ENCODE data around the gene NEURL1. TPM values are rescaled to one million over a fixed set of nuclear protein-coding genes. Genes with fewer than 3 reads are reported as not detected.

The NEURL1 gene
- total RNA-seq, 4 donors from 2014 or later = 67.6 to 147 (median 110) TPM

DNA sequence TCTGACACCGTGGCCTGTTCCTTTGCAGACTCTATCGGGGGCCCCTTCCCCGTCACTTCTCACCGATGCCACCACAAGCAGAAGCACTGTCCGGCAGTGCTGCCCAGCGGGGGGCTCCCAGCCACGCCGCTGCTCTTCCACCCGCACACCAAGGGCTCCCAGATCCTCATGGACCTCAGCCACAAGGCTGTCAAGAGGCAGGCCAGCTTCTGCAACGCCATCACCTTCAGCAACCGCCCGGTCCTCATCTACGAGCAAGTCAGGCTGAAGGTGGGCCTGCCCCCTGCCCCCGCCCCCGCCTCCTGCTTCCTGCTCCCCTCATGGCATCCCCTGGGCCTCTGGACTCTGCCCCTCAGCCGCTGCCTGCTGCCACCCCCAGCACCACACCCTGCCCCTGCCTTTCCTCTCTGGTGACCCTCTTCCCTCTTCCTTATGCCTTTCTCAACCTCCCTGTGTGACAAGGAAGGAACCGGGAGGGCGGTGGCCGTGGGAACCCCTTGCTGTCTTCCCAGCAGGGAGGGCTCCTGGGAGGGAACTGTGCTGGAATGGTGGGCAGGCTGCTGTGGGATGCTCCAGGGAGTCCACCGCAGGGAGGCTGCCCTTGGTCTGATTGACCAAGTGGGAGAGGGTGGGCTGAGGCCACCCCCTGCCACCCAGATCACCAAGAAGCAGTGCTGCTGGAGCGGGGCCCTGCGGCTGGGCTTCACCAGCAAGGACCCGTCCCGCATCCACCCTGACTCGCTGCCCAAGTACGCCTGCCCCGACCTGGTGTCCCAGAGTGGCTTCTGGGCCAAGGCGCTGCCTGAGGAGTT lies 77.5 kb downstream of the NEURL1 start:
- intact Hi-C loops (cut with DNase I; ENCODE audit: low total_unique reads) = no loop called here
- Histone ChIP-seq H3K4me1 (peaks cover 0 to 3% of the 10 kb centered on the region in 2 donors), H3K36me3 (peaks cover 0 to 16% of the 10 kb centered on the region in 2 donors), H3K4me3 (no peak overlapping the region), H3K9me3 (no peaks in the 10 kb centered on the region), H3K27me3 (no peaks in the 10 kb centered on the region), H3K27ac (no peak overlapping the region)
- in situ Hi-C loops (cut with MboI; ENCODE audit: low sequenced_read_pairs in 4 of 4) = no loop called here
- ATAC-seq (no peak), DNase-seq (no peak)
- no peak for TF ChIP-seq POLR2A (IDR thresholded peaks at IDR 0.05)

DNA sequence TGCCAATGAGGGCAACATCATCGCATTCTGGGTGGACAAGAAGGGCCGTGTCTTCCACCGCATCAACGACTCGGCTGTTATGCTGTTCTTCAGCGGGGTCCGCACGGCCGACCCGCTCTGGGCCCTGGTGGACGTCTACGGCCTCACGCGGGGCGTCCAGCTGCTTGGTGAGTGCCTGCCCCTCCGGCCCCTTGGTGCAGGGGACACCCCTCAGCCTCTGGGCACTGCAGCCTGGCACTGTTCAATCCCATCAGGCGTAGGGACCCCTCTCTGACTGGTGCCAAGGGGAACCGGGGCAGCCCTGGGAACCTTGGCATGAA lies 78.1 kb downstream of the NEURL1 start:
- Histone ChIP-seq H3K27ac (no peak overlapping the region), H3K4me1 (peaks cover 0 to 3% of the 10 kb centered on the region in 2 donors), H3K36me3 (peaks cover 0 to 16% of the 10 kb centered on the region in 2 donors), H3K27me3 (no peaks in the 10 kb centered on the region), H3K9me3 (no peaks in the 10 kb centered on the region), H3K4me3 (no peak overlapping the region)
- ATAC-seq (no peak), DNase-seq (no peak)
- intact Hi-C loops (cut with DNase I; ENCODE audit: low total_unique reads) (no loop called here), in situ Hi-C loops (cut with MboI; ENCODE audit: low sequenced_read_pairs in 4 of 4) (no loop called here)
- TF ChIP-seq, protein P1, sequence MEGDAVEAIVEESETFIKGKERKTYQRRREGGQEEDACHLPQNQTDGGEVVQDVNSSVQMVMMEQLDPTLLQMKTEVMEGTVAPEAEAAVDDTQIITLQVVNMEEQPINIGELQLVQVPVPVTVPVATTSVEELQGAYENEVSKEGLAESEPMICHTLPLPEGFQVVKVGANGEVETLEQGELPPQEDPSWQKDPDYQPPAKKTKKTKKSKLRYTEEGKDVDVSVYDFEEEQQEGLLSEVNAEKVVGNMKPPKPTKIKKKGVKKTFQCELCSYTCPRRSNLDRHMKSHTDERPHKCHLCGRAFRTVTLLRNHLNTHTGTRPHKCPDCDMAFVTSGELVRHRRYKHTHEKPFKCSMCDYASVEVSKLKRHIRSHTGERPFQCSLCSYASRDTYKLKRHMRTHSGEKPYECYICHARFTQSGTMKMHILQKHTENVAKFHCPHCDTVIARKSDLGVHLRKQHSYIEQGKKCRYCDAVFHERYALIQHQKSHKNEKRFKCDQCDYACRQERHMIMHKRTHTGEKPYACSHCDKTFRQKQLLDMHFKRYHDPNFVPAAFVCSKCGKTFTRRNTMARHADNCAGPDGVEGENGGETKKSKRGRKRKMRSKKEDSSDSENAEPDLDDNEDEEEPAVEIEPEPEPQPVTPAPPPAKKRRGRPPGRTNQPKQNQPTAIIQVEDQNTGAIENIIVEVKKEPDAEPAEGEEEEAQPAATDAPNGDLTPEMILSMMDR (IDR thresholded peaks at IDR 0.05 in 4 of 5, conservative IDR thresholded peaks at IDR 0.05 in 1 of 5) = no peak
- no peak for TF ChIP-seq POLR2A (IDR thresholded peaks at IDR 0.05)

DNA sequence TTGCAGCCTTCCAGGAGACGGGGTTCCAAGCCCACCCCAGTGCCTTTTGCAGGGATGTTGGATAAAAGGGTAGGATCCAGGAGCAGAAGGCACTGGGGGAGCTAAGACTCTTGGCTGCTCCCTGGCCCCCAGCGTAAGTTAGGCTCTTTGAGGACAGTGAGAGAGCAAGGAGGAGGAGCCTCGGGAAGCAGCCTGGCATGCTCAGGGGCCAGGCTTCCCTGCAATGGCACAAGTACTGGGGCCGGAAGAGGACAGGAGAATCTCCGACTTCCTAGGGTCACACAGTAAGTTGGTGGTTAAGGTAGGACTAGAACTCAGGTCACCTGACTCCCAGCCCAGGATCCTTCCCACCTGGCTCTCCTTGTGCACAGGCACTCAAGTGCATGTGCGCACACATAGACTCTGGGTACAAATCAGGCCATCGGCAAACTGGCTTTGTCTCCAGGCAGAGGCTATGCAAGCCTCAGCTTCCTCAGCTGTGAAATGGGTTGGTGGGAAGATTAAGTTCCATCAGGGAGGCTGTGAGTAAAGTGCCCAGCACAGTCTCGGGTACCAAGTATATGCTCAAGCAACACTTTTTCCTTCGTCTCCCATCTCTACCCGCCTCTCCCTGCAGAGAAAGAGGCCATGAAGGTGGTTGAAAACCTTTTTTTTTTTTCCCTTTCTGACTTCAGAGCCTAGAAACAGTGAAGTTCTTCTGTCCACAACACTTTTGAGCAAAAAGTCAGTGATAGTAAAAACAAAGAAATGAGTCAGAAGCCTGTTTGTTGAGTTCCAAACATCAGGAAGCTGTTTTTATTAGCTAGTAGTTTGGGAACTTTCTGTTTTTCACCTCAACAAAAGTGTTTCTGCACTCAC lies 79.1 kb downstream of the NEURL1 start:
- in situ Hi-C loops (cut with MboI; ENCODE audit: low sequenced_read_pairs in 4 of 4) (no loop called here), intact Hi-C loops (cut with DNase I; ENCODE audit: low total_unique reads) (no loop called here)
- Histone ChIP-seq H3K36me3 (peaks cover 0 to 16% of the 10 kb centered on the region in 2 donors), H3K27ac (no peak overlapping the region), H3K9me3 (no peaks in the 10 kb centered on the region), H3K27me3 (no peaks in the 10 kb centered on the region), H3K4me3 (no peak overlapping the region), H3K4me1 (peaks cover 0 to 3% of the 10 kb centered on the region in 2 donors)
- ATAC-seq = no peak
- DNase-seq = no peak
- TF ChIP-seq POLR2A (IDR thresholded peaks at IDR 0.05) = no peak
- TF ChIP-seq, protein P1 (IDR thresholded peaks at IDR 0.05 in 4 of 5, conservative IDR thresholded peaks at IDR 0.05 in 1 of 5) = no peak

DNA sequence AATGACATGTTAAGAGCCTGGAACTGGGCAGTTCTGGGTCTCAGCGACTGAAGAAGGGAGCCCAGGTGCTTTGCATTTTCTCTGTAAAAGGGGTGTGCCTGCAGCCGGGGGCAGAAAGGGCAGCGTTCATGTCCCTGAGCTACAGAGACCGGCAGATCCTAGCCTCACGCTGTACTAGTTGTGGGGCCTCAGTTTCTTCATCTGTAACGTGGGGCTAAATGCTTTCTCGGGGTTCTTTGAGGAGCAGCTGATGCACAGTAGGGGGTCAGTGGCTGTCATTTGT lies 79.6 kb downstream of the NEURL1 start:
- Histone ChIP-seq H3K4me1 (peaks cover 0 to 3% of the 10 kb centered on the region in 2 donors), H3K27ac (no peak overlapping the region), H3K4me3 (no peak overlapping the region), H3K9me3 (no peaks in the 10 kb centered on the region), H3K36me3 (peaks cover 0 to 16% of the 10 kb centered on the region in 2 donors), H3K27me3 (no peaks in the 10 kb centered on the region)
- in situ Hi-C loops (cut with MboI; ENCODE audit: low sequenced_read_pairs in 4 of 4) = no loop called here
- ATAC-seq (no peak), DNase-seq (no peak)
- intact Hi-C loops (cut with DNase I; ENCODE audit: low total_unique reads) = no loop called here
- TF ChIP-seq POLR2A (IDR thresholded peaks at IDR 0.05) = no peak
- TF ChIP-seq, protein P1 (IDR thresholded peaks at IDR 0.05 in 4 of 5, conservative IDR thresholded peaks at IDR 0.05 in 1 of 5) = no peak
